Forelimb muscle (tissue), 1 donor: Measurements from ENCODE around the gene KRTAP15-1. TPM values are rescaled to one million over a fixed set of nuclear protein-coding genes. Genes with fewer than 3 reads are reported as not detected.

Source experiments
- DNase-seq: peaks from one replicate; pipeline ENCODE4 v3.0.0-alpha.2; 2013; ENCODE audit warnings: low read depth
- polyA plus RNA-seq: library from polyadenylated mRNA; unstranded; fragments of 120-200 nt; gene quantifications from one replicate; pipeline ENCODE4 v1.2.1, GENCODE V29; 2013; ENCODE audit not compliant: insufficient read length

The KRTAP15-1 gene
- polyA plus RNA-seq, 1 donor, result not detected

DNA sequence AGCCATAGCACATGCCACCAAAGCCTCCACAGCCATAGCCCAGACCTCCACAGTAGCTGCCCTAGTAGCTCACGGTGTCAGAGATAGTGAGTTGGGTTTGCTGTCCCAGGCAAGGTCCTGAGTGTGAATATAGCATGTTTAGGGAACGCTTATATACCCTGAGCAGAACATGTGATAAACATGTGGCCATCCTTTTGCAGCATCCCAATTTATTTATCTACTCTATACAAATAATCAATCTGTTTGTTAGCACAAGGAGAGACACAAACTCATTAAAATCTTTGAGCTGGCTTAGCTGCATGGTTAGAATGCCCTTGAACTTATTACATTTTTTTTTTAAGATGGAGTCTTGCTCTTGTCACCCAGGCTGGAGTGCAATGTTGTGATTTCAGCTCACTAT is 47.3 kb downstream of the KRTAP15-1 start, which contains the start of gene KRTAP19-2:
Gene KRTAP19-2, minus strand, starts transcription at position 101 of the 400 bp plus-strand sequence. Its CDS starts 88 bp downstream, at position 13.
- no peak for DNase-seq

Other genes starting within 250 kb of the KRTAP15-1 start
- not detected for gene CLDN8, start 224.2 kb upstream of the KRTAP15-1 start, polyA plus RNA-seq
- gene KRTAP24-1, start 157.3 kb upstream of the KRTAP15-1 start, polyA plus RNA-seq, result not detected
- not detected for gene KRTAP25-1, start 150.8 kb upstream of the KRTAP15-1 start, polyA plus RNA-seq
- gene KRTAP26-1, start 120.0 kb upstream of the KRTAP15-1 start, polyA plus RNA-seq, result not detected
- not detected for gene KRTAP27-1, start 102.6 kb upstream of the KRTAP15-1 start, polyA plus RNA-seq
- gene KRTAP23-1, start 91.7 kb upstream of the KRTAP15-1 start, polyA plus RNA-seq, result not detected
- gene KRTAP13-2, start 68.0 kb upstream of the KRTAP15-1 start, polyA plus RNA-seq, result not detected
- gene KRTAP13-1, start 44.2 kb upstream of the KRTAP15-1 start, polyA plus RNA-seq, result not detected
- not detected for gene KRTAP13-3, start 14.3 kb upstream of the KRTAP15-1 start, polyA plus RNA-seq
- not detected for gene KRTAP13-4, start 10.1 kb upstream of the KRTAP15-1 start, polyA plus RNA-seq
- not detected for gene KRTAP19-1, start 40.1 kb downstream of the KRTAP15-1 start, polyA plus RNA-seq
- not detected for gene KRTAP19-2, start 47.2 kb downstream of the KRTAP15-1 start, polyA plus RNA-seq
- gene KRTAP19-3, start 51.7 kb downstream of the KRTAP15-1 start, polyA plus RNA-seq, result not detected
- not detected for gene KRTAP19-4, start 56.9 kb downstream of the KRTAP15-1 start, polyA plus RNA-seq
- gene KRTAP19-5, start 61.9 kb downstream of the KRTAP15-1 start, polyA plus RNA-seq, result not detected
- gene KRTAP19-6, start 101.6 kb downstream of the KRTAP15-1 start, polyA plus RNA-seq, result not detected
- not detected for gene KRTAP19-7, start 121.0 kb downstream of the KRTAP15-1 start, polyA plus RNA-seq
- gene KRTAP22-2, start 150.1 kb downstream of the KRTAP15-1 start, polyA plus RNA-seq, result not detected
- not detected for gene KRTAP6-3, start 152.2 kb downstream of the KRTAP15-1 start, polyA plus RNA-seq
- not detected for gene KRTAP6-2, start 158.6 kb downstream of the KRTAP15-1 start, polyA plus RNA-seq
- not detected for gene KRTAP22-1, start 160.8 kb downstream of the KRTAP15-1 start, polyA plus RNA-seq
- not detected for gene KRTAP6-1, start 173.7 kb downstream of the KRTAP15-1 start, polyA plus RNA-seq
- gene KRTAP20-1, start 176.2 kb downstream of the KRTAP15-1 start, polyA plus RNA-seq, result not detected
- not detected for gene KRTAP20-4, start 180.4 kb downstream of the KRTAP15-1 start, polyA plus RNA-seq
- gene KRTAP20-2, start 194.9 kb downstream of the KRTAP15-1 start, polyA plus RNA-seq, result not detected
- gene KRTAP20-3, start 202.6 kb downstream of the KRTAP15-1 start, polyA plus RNA-seq, result not detected